Spleen (tissue), 11 donors: ENCODE results near the gene RNF169. TPM values are rescaled to one million over a fixed set of nuclear protein-coding genes. Genes with fewer than 3 reads are reported as not detected.

Source experiments
- DNase-seq: peaks from one replicate; pipeline ENCODE4 v3.0.0-alpha.2; 2020
- H3K27ac ChIP-seq, 8 donors: fragments of 200-600 bp; sonication (generic) in 7 of 8; 1 replicate in 4 of 8; 2 replicates in 4 of 8; pipeline versions ENCODE4 v1.5.0 to v1.8.0; 2016 to 2021; ENCODE audit warnings: inconsistent platforms in 4 of 8, mild to moderate bottlenecking in 4 of 8, moderate library complexity in 1 of 8
- H3K27me3 ChIP-seq, 7 donors: fragments of 200-600 bp; sonication (generic) in 6 of 7; replicated peaks in 1 of 7; 1 replicate in 4 of 7; 2 replicates in 3 of 7; pipeline versions ENCODE4 v1.5.0 to v1.8.0; 2016 to 2021; ENCODE audit warnings: inconsistent platforms in 3 of 7, mild to moderate bottlenecking in 1 of 7
- H3K36me3 ChIP-seq, 6 donors: fragments of 200-600 bp; sonication (generic) in 5 of 6; 1 replicate in 4 of 6; 2 replicates in 2 of 6; pipeline versions ENCODE4 v1.5.0 to v1.8.0; 2016 to 2021; ENCODE audit warnings: inconsistent platforms in 2 of 6
- H3K4me1 ChIP-seq, 6 donors: fragments of 200-600 bp; sonication (generic) in 5 of 6; 1 replicate in 3 of 6; 2 replicates in 3 of 6; pipeline versions ENCODE4 v1.5.0 to v1.8.0; 2016 to 2021; ENCODE audit warnings: inconsistent platforms in 3 of 6
- H3K4me3 ChIP-seq, 8 donors: fragments of 200-600 bp; sonication (generic) in 7 of 8; 1 replicate in 4 of 8; 2 replicates in 4 of 8; pipeline versions ENCODE4 v1.5.0 to v1.8.0; 2016 to 2021; ENCODE audit warnings: inconsistent platforms in 4 of 8, mild to moderate bottlenecking in 4 of 8, moderate library complexity in 2 of 8
- H3K9me3 ChIP-seq, 8 donors: fragments of 200-600 bp; sonication (generic) in 7 of 8; 1 replicate in 4 of 8; 2 replicates in 4 of 8; pipeline versions ENCODE4 v1.5.0 to v1.8.0; 2016 to 2021; ENCODE audit warnings: inconsistent platforms in 4 of 8
- POLR2A ChIP-seq, 3 donors: fragments of 450-650 bp; IDR thresholded peaks; one replicate each; pipeline ENCODE4 v1.5.1; 2017; ENCODE audit warnings: antibody characterized with exemption in 3 of 3, mild to moderate bottlenecking in 1 of 3
- POLR2AphosphoS5 ChIP-seq, 3 donors: sonication (generic); formaldehyde crosslinking; IDR thresholded peaks; one replicate each; pipeline ENCODE4 v1.5.1; 2017; ENCODE audit warnings: antibody characterized with exemption in 3 of 3
- WGBS, 5 donors: extraction: QIAGEN DNeasy Blood & Tissue Kit in 3 of 5; methylation state at CpG; one replicate each; pipeline versions ENCODE4 v1.1.5 to v1.1.7; 2013 to 2018; 5-methylcytosine and 5-hydroxymethylcytosine counted together
- intact Hi-C: fragments of 100-400 bp; cut with DNase I; formaldehyde crosslinking; loops from one replicate; pipeline ENCODE4 v1.15.0; 2023; ENCODE audit warnings: low total_unique reads
- polyA plus RNA-seq, 3 donors: library from polyadenylated mRNA; stranded (reverse); fragments of 200-250 nt; gene quantifications; one replicate each; pipeline ENCODE4 v1.2.1, GENCODE V29; 2013
- total RNA-seq, 7 donors: library from RNA; depleted of rRNA in 3 of 7; stranded (reverse); fragments of >200 nt in 3 of 7; fragmentation: NEBNext Ultra II Directional in 4 of 7; extraction: Animal tissue kit (Norgen Biotek cat#: 25700) in 4 of 7; gene quantifications; one replicate each; pipeline versions ENCODE4 v1.1.0 to v1.2.1, GENCODE V29; 2016 to 2021
- TF ChIP-seq, protein P1 (sequence below), 11 experiments: fragments of 200-600 bp in 7 of 11; fragments of 450-650 bp in 4 of 11; sonication (generic) in 4 of 11; IDR thresholded peaks in 8 of 11; conservative IDR thresholded peaks in 3 of 11; 1 replicate in 7 of 11; 2 replicates in 4 of 11; pipeline versions ENCODE4 v1.4.0 to v1.8.0; 2016 to 2021; ENCODE audit warnings: antibody characterized with exemption in 11 of 11, inconsistent platforms in 4 of 11, mild to moderate bottlenecking in 1 of 11
- donor health status: healthy with polysubstance abuse.
- donor health status: DM: no; HTN: no; CAD: no; lungs with moderate emphysema.
- donor health status: DM: no; HTN: no; CAD: no.
- donor health status: Bipolar disorder and iron deficiency.
- donor health status: healthy.
- donor health status: DM: no; HTN: no; CAD: no.
- donor health status: DM: yes; HTN: yes; CAD: no.

Gene RNF169
- total and polyA plus RNA-seq, 10 donors: 2.5 to 34.1 (median 24.0) TPM

DNA sequence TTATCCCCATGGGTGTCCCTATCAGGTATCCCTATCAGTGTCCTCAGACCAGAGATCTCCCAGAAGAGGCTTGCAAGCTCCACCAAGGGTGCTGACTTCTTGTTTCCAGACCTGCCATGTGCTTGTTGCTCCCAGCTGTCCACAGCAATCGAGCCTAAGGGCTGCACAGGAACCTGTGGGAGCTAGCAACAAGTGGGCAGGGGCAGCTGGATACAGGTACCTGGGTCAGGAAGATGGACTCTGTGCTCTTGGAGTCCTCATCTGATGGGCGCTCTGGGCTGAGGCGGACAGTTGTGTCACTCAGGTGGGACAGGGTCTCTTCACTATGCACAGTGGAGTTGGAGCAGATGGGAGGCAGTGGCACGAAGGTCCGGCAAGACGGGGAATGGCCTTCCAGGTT is 99.2 kb downstream of the RNF169 start:
- TF ChIP-seq POLR2A (IDR thresholded peaks at IDR 0.05): no peak
- TF ChIP-seq, protein P1, sequence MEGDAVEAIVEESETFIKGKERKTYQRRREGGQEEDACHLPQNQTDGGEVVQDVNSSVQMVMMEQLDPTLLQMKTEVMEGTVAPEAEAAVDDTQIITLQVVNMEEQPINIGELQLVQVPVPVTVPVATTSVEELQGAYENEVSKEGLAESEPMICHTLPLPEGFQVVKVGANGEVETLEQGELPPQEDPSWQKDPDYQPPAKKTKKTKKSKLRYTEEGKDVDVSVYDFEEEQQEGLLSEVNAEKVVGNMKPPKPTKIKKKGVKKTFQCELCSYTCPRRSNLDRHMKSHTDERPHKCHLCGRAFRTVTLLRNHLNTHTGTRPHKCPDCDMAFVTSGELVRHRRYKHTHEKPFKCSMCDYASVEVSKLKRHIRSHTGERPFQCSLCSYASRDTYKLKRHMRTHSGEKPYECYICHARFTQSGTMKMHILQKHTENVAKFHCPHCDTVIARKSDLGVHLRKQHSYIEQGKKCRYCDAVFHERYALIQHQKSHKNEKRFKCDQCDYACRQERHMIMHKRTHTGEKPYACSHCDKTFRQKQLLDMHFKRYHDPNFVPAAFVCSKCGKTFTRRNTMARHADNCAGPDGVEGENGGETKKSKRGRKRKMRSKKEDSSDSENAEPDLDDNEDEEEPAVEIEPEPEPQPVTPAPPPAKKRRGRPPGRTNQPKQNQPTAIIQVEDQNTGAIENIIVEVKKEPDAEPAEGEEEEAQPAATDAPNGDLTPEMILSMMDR (IDR thresholded peaks at IDR 0.05 in 8 of 11, conservative IDR thresholded peaks at IDR 0.05 in 3 of 11): no peak
- no peak for TF ChIP-seq POLR2AphosphoS5 (IDR thresholded peaks at IDR 0.05)
- no peaks in the 10 kb centered on the region for H3K27me3 ChIP-seq
- H3K27ac ChIP-seq: no peak overlapping the region
- WGBS, 5 donors: 93 to 100% (median 96%) methylated on average over 3 to 6 of the region's 6 CpGs
- intact Hi-C loops: no loop called here
- peaks cover 0 to 16% (median 10%) of the 10 kb centered on the region in 6 donors for H3K4me1 ChIP-seq
- H3K4me3 ChIP-seq: no peak overlapping the region
- peaks cover 0 to 86% (median 40%) of the 10 kb centered on the region in 6 donors for H3K36me3 ChIP-seq
- no peak for DNase-seq
- H3K9me3 ChIP-seq: no peaks in the 10 kb centered on the region

- 81 to 85% (median 83%) methylated on average over 7 of the region's 7 CpGs for WGBS, 5 donors
These were observed 101.1 kb downstream of the RNF169 start for GRCh38 chr11:74849525-74850391.

GRCh38 chr11:74853223-74853622 is 104.6 kb downstream of the RNF169 start:
- no peak overlapping the region for H3K4me3 ChIP-seq
- DNase-seq: no peak
- H3K36me3 ChIP-seq: peaks cover 2 to 94% (median 24%) of the 10 kb centered on the region in 6 donors
- no peaks in the 10 kb centered on the region for H3K4me1 ChIP-seq
- H3K27me3 ChIP-seq: no peaks in the 10 kb centered on the region
- TF ChIP-seq POLR2AphosphoS5 (IDR thresholded peaks at IDR 0.05) (no peak), POLR2A (IDR thresholded peaks at IDR 0.05) (no peak)
- TF ChIP-seq, protein P1 (IDR thresholded peaks at IDR 0.05 in 8 of 11, conservative IDR thresholded peaks at IDR 0.05 in 3 of 11): no peak
- no peaks in the 10 kb centered on the region for H3K9me3 ChIP-seq
- H3K27ac ChIP-seq: no peak overlapping the region
- intact Hi-C loops: no loop called here
- WGBS, 5 donors: 87 to 97% (median 93%) methylated on average over 4 of the region's 4 CpGs

More at GRCh38 chr11:74849525-74850391, 101.1 kb downstream of the RNF169 start:
- intact Hi-C loops: no loop called here
- Histone ChIP-seq H3K4me1 (peaks cover 0 to 16% (median 10%) of the 10 kb centered on the region in 6 donors), H3K4me3 (no peak overlapping the region), H3K27me3 (no peaks in the 10 kb centered on the region), H3K9me3 (no peaks in the 10 kb centered on the region), H3K36me3 (peaks cover 2 to 84% (median 28%) of the 10 kb centered on the region in 6 donors), H3K27ac (no peak overlapping the region)
- DNase-seq: no peak
- TF ChIP-seq POLR2A (IDR thresholded peaks at IDR 0.05) (no peak), POLR2AphosphoS5 (IDR thresholded peaks at IDR 0.05) (no peak)
- TF ChIP-seq, protein P1 (IDR thresholded peaks at IDR 0.05 in 8 of 11, conservative IDR thresholded peaks at IDR 0.05 in 3 of 11): no peak

DNA sequence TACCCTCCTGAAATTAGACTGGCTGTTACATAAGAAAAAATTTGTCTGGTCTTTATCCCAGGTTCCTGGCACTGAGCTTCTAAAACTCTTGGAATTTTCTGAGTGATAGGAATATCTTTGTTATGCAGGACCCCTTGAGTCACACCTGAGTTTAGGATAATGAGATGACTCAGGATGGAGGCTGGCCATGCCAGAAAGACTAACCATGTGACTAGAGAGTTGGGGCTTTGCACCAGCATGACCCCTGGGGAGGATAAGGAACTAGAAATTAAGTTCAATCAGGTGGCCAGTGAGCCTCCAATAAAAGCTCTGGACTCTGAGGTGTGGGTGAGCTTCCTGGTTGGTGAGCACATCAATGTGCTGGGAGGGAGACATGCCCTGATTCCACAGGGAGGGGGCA is 112.1 kb downstream of the RNF169 start:
- intact Hi-C loops: no loop called here
- Histone ChIP-seq H3K9me3 (peaks cover 2 to 65% (median 59%) of the 10 kb centered on the region in 8 donors), H3K4me3 (no peak overlapping the region), H3K4me1 (no peaks in the 10 kb centered on the region), H3K36me3 (peaks cover 5 to 98% (median 69%) of the 10 kb centered on the region in 6 donors), H3K27ac (no peak overlapping the region), H3K27me3 (no peaks in the 10 kb centered on the region)
- no peak for DNase-seq
- TF ChIP-seq, protein P1 (IDR thresholded peaks at IDR 0.05 in 8 of 11, conservative IDR thresholded peaks at IDR 0.05 in 3 of 11): no peak
- no peak for TF ChIP-seq POLR2A (IDR thresholded peaks at IDR 0.05)
- no peak for TF ChIP-seq POLR2AphosphoS5 (IDR thresholded peaks at IDR 0.05)
